Panc1 (cell line): ENCODE data around the gene C12orf56. TPM values are rescaled to one million over a fixed set of nuclear protein-coding genes. Genes with fewer than 3 reads are reported as not detected.

Experiments
- ATAC-seq: fragments of 200-7000 bp; cut with Tn5 transposase; 2 replicates; pipeline ENCODE4 v1.9.1; 2020; ENCODE audit warnings: mild to moderate bottlenecking, moderate library complexity
- BruUV-seq: library from RNA; stranded (reverse); fragments of 400-500 nt; replicated peaks from 2 replicates; lab custom pipeline; 2021; lab: Mats Ljungman, UMichigan
- CTCF ChIA-PET: fragments of 300-600 bp; sonication (Branson Sonifier 250); formaldehyde crosslinking; loops from one replicate; lab custom pipeline; 2022; ENCODE audit warnings: antibody characterized with exemption; lab: Charles Lee
- POLR2A ChIA-PET: fragments of 300-600 bp; sonication (Branson Sonifier 250); formaldehyde crosslinking; loops from one replicate; lab custom pipeline; 2022; ENCODE audit warnings: antibody characterized with exemption; lab: Charles Lee
- DNase-seq: peaks from one replicate; pipeline ENCODE4 v3.0.0-alpha.2; 2010; ENCODE audit warnings: low read depth, low spot score
- H3K27ac ChIP-seq: 2 replicates; pipeline ENCODE4 v1.5.1; 2011; ENCODE audit warnings: mild to moderate bottlenecking, low read length, inconsistent platforms
- H3K27me3 ChIP-seq: fragments of 200-500 bp; sonication (Bioruptor generic); 2 replicates; pipeline ENCODE4 v1.6.0; 2014; ENCODE audit warnings: low read length, inconsistent platforms; ENCODE audit not compliant: control insufficient read depth, insufficient read depth
- H3K36me3 ChIP-seq: fragments of 200-500 bp; sonication (Bioruptor generic); 2 replicates; pipeline ENCODE4 v1.5.1; 2014; ENCODE audit warnings: inconsistent platforms, mild to moderate bottlenecking, low read length, moderate library complexity; ENCODE audit not compliant: control insufficient read depth, insufficient read depth
- H3K4me1 ChIP-seq: 2 replicates; pipeline ENCODE4 v1.5.1; 2011; ENCODE audit warnings: inconsistent platforms, mild to moderate bottlenecking, low read length, moderate library complexity; ENCODE audit not compliant: control insufficient read depth, insufficient read depth
- H3K4me3 ChIP-seq, 2 experiments: 2 replicates each; pipeline ENCODE4 v1.5.1; 2011 to 2012; ENCODE audit warnings: low read depth in 2 of 2, low read length in 2 of 2, mild to moderate bottlenecking in 2 of 2, inconsistent platforms in 1 of 2, moderate library complexity in 1 of 2
- H3K9me3 ChIP-seq: fragments of 200-500 bp; sonication (Bioruptor generic); 2 replicates; pipeline ENCODE4 v1.5.1; 2014; ENCODE audit warnings: low read depth, mild to moderate bottlenecking, inconsistent platforms, low read length, moderate library complexity; ENCODE audit not compliant: control insufficient read depth, insufficient read depth
- CTCF ChIP-seq: fragments of 450-650 bp; IDR thresholded peaks from 2 replicates; pipeline ENCODE4 v1.5.1; 2017; ENCODE audit warnings: mild to moderate bottlenecking
- POLR2AphosphoS5 ChIP-seq: IDR thresholded peaks from 2 replicates; pipeline ENCODE4 v1.6.1; 2012; ENCODE audit warnings: mild to moderate bottlenecking, low read depth, low read length, moderate library complexity
- SIN3A ChIP-seq: IDR thresholded peaks from 2 replicates; pipeline ENCODE4 v1.6.1; 2012; ENCODE audit warnings: low read depth, mild to moderate bottlenecking, low read length, moderate library complexity, borderline replicate concordance; ENCODE audit not compliant: insufficient read depth
- TCF7L2 ChIP-seq: IDR thresholded peaks from 2 replicates; pipeline ENCODE4 v1.6.1; 2011; ENCODE audit warnings: mild to moderate bottlenecking, low read depth, low read length, inconsistent platforms
- in situ Hi-C: cut with HindIII; loops from 2 replicates; pipeline ENCODE4 v1.10.0; 2016; ENCODE audit warnings: low sequenced_read_pairs, low pct_unique_long_range_greater_than_20kb
- intact Hi-C: fragments of 100-400 bp; cut with micrococcal nuclease; formaldehyde crosslinking; loops from one replicate; pipeline ENCODE4 v1.10.0; 2022; ENCODE audit not compliant: unreplicated experiment
- total RNA-seq: library from RNA; stranded (reverse); gene quantifications from one replicate; pipeline ENCODE4 v1.2.1, GENCODE V29; 2021; ENCODE audit not compliant: unreplicated experiment
- TF ChIP-seq, protein P1 (sequence below), 2 experiments: IDR thresholded peaks; 2 replicates each; pipeline ENCODE4 v1.6.1; 2011 to 2012; ENCODE audit warnings: low read depth in 2 of 2, control low read depth in 1 of 2, low read length in 1 of 2, mild to moderate bottlenecking in 1 of 2, moderate library complexity in 1 of 2; ENCODE audit not compliant: insufficient read depth in 1 of 2

C12orf56 gene
- total RNA-seq, 1 experiment from 2014 or later, result 2.8 TPM

DNA sequence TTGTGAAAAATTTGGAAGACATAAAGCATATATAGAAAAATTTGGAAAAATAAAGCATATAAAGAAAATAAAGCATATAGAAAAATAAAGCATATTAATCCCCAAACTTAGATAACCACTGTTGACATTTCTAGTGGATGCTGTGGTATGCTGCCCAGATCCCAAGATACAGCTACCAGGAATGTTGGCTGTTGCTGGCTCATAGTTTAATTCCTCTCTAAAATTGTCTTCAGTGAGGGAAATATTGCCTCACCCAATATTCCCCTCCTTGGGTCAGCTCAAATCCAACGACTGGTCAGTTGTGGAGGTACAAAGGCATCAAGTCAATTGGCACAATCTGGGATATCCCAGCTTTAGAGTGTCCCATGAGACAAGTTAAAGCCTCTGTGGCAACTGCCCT is 158.4 kb downstream of the C12orf56 start:
- Histone ChIP-seq H3K27ac (no peak overlapping the region), H3K4me1 (no peaks in the 10 kb centered on the region), H3K36me3 (no peaks in the 10 kb centered on the region), H3K4me3 (no peak overlapping the region), H3K9me3 (no peaks in the 10 kb centered on the region), H3K27me3 (no peaks in the 10 kb centered on the region)
- in situ Hi-C loops, result no loop called here
- DNase-seq (no peak), ATAC-seq (no peak)
- TF ChIP-seq, protein P1, sequence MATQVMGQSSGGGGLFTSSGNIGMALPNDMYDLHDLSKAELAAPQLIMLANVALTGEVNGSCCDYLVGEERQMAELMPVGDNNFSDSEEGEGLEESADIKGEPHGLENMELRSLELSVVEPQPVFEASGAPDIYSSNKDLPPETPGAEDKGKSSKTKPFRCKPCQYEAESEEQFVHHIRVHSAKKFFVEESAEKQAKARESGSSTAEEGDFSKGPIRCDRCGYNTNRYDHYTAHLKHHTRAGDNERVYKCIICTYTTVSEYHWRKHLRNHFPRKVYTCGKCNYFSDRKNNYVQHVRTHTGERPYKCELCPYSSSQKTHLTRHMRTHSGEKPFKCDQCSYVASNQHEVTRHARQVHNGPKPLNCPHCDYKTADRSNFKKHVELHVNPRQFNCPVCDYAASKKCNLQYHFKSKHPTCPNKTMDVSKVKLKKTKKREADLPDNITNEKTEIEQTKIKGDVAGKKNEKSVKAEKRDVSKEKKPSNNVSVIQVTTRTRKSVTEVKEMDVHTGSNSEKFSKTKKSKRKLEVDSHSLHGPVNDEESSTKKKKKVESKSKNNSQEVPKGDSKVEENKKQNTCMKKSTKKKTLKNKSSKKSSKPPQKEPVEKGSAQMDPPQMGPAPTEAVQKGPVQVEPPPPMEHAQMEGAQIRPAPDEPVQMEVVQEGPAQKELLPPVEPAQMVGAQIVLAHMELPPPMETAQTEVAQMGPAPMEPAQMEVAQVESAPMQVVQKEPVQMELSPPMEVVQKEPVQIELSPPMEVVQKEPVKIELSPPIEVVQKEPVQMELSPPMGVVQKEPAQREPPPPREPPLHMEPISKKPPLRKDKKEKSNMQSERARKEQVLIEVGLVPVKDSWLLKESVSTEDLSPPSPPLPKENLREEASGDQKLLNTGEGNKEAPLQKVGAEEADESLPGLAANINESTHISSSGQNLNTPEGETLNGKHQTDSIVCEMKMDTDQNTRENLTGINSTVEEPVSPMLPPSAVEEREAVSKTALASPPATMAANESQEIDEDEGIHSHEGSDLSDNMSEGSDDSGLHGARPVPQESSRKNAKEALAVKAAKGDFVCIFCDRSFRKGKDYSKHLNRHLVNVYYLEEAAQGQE (IDR thresholded peaks at IDR 0.05; ENCODE audit: insufficient read depth in 1 of 2, low read depth in 2 of 2, low read length in 1 of 2), result no peak
- TF ChIP-seq SIN3A (no peak), POLR2AphosphoS5 (no peak), TCF7L2 (no peak), CTCF (no peak)
- intact Hi-C loops, result no loop called here
- POLR2A ChIA-PET, result no interaction called here
- CTCF ChIA-PET, result no interaction called here
- no TSS peak for BruUV-seq

- no TSS peak for BruUV-seq
- no peaks in the 10 kb centered on the region for H3K36me3 ChIP-seq
- ATAC-seq (no peak), DNase-seq (no peak)
- no peak overlapping the region for H3K27ac ChIP-seq
- no peaks in the 10 kb centered on the region for H3K27me3 ChIP-seq
- ChIA-PET CTCF (no interaction called here), POLR2A (no interaction called here)
- H3K4me1 ChIP-seq, result no peaks in the 10 kb centered on the region
- no peaks in the 10 kb centered on the region for H3K9me3 ChIP-seq
- in situ Hi-C loops, result no loop called here
- intact Hi-C loops, result no loop called here
- no peak overlapping the region for H3K4me3 ChIP-seq
- no peak for TF ChIP-seq TCF7L2
- no peak for TF ChIP-seq SIN3A
- TF ChIP-seq, protein P1 (IDR thresholded peaks at IDR 0.05; ENCODE audit: insufficient read depth in 1 of 2, low read depth in 2 of 2, low read length in 1 of 2), result no peak
- no peak for TF ChIP-seq CTCF
- TF ChIP-seq POLR2AphosphoS5, result no peak
These were observed 160.8 kb downstream of the C12orf56 start for GRCh38 chr12:64229796-64230195.
